Upper lobe of right lung (tissue), 1 donor: Measurements from ENCODE around the gene HBM. TPM values are rescaled to one million over a fixed set of nuclear protein-coding genes. Genes with fewer than 3 reads are reported as not detected.
A peak's percentile ranks its signal among the peaks of the same experiment; 100 is the strongest.
"Not testable (repeated sequence)": the region's sequence is repeated elsewhere in the genome, so short reads cannot be mapped to it uniquely, and the experiment has no call there.

Experiments
- ATAC-seq: fragments of 200-7000 bp; cut with Tn5 transposase; one replicate; pipeline ENCODE4 v1.9.1; 2020; ENCODE audit warnings: mild to moderate bottlenecking, moderate library complexity
- DNase-seq: peaks from one replicate; pipeline ENCODE4 v3.0.0-alpha.2; 2020
- H3K27ac ChIP-seq: fragments of 200-600 bp; one replicate; pipeline ENCODE4 v1.8.0; 2022
- H3K27me3 ChIP-seq: fragments of 200-600 bp; one replicate; pipeline ENCODE4 v1.8.0; 2022; ENCODE audit warnings: mild to moderate bottlenecking
- H3K36me3 ChIP-seq: fragments of 200-600 bp; one replicate; pipeline ENCODE4 v1.8.0; 2022
- H3K4me1 ChIP-seq: fragments of 200-600 bp; one replicate; pipeline ENCODE4 v1.8.0; 2022
- H3K4me3 ChIP-seq: fragments of 200-600 bp; one replicate; pipeline ENCODE4 v1.8.0; 2022; ENCODE audit warnings: mild to moderate bottlenecking
- H3K9me3 ChIP-seq: fragments of 200-600 bp; one replicate; pipeline ENCODE4 v1.8.0; 2022
- intact Hi-C: fragments of 100-400 bp; cut with DNase I; formaldehyde crosslinking; loops from one replicate; pipeline ENCODE4 v1.11.0; 2022
- total RNA-seq: library from RNA; stranded (reverse); fragmentation: NEBNext Ultra II Directional; extraction: Animal tissue kit (Norgen Biotek cat#: 25700); gene quantifications from one replicate; pipeline ENCODE4 v1.2.1, GENCODE V29; 2021
- TF ChIP-seq, protein P1 (sequence below): fragments of 200-600 bp; IDR thresholded peaks from one replicate; pipeline ENCODE4 v1.8.0; 2022; ENCODE audit warnings: antibody characterized with exemption
- donor health status: DM: no; HTN: yes; CAD: no; lungs with severe emphysema.

Gene HBM
- total RNA-seq, 1 donor from 2014 or later = not detected

DNA sequence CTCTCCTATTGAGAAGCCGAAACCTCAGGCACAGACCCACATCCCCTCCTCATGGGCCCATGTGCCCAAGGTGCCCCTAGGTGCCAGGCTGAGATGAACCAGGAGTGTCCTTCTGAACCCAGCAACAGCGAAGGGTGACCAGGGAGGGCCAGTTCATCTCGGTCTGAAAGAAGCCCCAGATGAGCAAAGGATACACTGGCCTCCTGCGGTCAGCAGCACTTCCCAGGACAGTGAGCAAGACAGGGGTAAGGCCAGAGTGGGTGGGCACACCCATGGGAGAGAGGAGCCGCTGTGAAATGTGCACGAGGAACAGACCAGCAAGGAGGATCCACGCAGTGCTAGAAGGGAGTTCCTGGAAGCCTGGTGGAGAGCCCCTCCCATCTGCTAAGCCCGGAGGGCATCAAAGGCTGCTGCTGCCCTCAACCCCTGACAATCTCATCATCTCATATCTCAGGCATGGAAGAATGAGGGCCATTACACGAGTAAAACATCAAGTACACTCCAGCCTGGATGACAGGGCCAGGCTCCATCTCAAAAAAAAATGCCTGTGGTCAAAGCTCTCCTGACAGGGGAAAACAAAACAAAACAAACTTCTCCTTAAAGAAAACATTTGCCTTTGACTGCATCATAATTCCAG, 16.6 kb upstream of the HBM start:
- Histone ChIP-seq H3K36me3 (no peaks in the 10 kb centered on the region), H3K4me3 (no peak overlapping the region), H3K9me3 (no peaks in the 10 kb centered on the region), H3K27ac (no peak overlapping the region), H3K4me1 (no peaks in the 10 kb centered on the region), H3K27me3 (no peaks in the 10 kb centered on the region)
- intact Hi-C loops = no loop called here
- DNase-seq = no peak
- TF ChIP-seq, protein P1, sequence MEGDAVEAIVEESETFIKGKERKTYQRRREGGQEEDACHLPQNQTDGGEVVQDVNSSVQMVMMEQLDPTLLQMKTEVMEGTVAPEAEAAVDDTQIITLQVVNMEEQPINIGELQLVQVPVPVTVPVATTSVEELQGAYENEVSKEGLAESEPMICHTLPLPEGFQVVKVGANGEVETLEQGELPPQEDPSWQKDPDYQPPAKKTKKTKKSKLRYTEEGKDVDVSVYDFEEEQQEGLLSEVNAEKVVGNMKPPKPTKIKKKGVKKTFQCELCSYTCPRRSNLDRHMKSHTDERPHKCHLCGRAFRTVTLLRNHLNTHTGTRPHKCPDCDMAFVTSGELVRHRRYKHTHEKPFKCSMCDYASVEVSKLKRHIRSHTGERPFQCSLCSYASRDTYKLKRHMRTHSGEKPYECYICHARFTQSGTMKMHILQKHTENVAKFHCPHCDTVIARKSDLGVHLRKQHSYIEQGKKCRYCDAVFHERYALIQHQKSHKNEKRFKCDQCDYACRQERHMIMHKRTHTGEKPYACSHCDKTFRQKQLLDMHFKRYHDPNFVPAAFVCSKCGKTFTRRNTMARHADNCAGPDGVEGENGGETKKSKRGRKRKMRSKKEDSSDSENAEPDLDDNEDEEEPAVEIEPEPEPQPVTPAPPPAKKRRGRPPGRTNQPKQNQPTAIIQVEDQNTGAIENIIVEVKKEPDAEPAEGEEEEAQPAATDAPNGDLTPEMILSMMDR = no peak
- peak; percentile 63 for ATAC-seq

DNA sequence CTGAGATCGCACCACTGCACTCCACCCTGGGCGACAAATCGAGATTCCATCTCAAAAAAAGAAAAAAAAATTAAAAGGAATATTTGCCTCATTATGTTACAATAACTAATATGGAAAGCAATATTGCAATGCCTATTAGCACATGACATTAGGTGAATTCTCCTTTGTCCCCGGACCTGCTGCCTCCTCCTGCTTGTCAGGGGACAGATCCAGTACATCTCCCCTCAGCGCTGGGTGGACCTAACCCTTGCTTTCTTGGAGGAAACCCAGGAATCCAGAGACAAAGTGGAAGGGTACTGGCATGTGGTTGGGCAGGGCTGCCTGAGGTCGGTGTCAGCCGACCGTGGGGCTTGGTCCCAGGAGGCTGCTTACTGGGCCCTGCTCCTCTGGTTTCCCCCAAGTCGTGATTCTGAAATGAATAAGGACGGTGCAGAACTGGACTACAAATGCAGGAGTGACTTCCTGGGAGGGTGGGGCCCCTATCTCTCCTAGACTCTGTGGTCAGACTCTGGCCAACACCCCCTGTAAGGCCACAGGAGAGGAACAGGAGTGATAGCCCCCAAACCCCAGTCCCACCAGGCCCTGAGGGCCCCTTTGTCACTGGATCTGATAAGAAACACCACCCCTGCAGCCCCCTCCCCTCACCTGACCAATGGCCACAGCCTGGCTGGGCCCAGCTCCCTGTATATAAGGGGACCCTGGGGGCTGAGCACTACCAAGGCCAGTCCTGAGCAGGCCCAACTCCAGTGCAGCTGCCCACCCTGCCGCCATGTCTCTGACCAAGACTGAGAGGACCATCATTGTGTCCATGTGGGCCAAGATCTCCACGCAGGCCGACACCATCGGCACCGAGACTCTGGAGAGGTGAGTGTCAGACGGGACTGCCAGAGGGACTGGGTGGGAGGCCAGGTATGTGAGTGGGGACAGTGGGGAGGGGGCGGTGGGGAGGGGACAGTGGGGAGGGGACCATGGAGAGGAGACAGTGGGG, 13.3 kb upstream of the HBM start, which contains the start of gene HBZ:
TSS of gene HBZ (plus strand) at position 504 of the 988 bp plus-strand sequence. CDS start at position 770, 266 bp downstream.
- intact Hi-C loops = no loop called here
- Histone ChIP-seq H3K36me3 (no peaks in the 10 kb centered on the region), H3K27me3 (no peaks in the 10 kb centered on the region), H3K4me3 (no peak within 1 kb of the TSS), H3K27ac (no peak within 1 kb of the TSS), H3K4me1 (peaks cover 6% of the 10 kb centered on the region), H3K9me3 (no peaks in the 10 kb centered on the region)
- TF ChIP-seq, protein P1 = no peak
- ATAC-seq = peak; percentile 6
- no peak for DNase-seq

DNA sequence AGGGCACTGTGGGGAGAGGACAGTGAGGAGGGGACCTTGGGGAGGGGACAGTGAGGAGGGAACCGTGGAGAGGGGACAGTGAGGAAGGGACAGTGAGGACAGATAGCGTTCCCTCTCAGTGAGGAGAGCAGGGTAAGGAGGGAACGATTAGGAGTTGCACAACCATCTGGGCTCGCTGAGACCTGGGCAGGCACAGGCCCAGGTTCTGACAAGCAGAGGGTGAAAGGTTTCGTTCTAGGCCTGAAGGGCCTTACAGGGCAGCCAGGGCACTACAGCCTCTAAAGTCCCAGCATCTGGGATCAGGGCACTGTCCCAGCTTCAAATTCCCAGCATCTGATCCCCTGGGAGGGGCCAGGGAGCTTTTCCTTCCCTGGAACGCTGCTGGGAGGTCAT, 12.7 kb upstream of the HBM start:
- peak; percentile 54 for ATAC-seq
- H3K27me3 ChIP-seq, H3K27ac ChIP-seq: not testable (repeated sequence)

DNA sequence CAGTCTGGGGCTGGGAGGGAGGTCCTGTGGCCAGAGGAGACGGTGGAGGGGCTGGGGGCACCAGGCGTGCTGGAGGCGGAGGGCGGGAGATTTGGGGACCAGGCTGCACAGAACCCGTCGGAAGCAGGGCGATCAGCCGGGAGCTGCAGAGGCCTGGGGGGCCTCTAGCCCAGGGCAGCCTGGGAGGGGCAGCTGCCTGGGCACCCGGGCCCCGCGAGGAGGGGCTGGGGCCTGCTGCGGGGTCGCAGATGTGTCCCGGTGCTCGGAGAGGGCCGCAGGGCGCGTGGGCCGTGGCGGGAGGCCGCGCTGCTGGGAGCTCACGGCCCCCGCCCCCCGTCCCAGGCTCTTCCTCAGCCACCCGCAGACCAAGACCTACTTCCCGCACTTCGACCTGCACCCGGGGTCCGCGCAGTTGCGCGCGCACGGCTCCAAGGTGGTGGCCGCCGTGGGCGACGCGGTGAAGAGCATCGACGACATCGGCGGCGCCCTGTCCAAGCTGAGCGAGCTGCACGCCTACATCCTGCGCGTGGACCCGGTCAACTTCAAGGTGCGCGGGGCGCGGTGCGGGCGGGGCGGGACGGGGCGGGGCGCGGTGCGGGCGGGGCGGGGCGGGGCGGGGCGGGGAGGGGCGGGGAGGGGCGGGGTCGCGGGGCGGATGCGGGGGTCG, 12.1 kb upstream of the HBM start:
- H3K4me3 ChIP-seq, H3K27me3 ChIP-seq, intact Hi-C loops, H3K36me3 ChIP-seq, H3K4me1 ChIP-seq, H3K27ac ChIP-seq, H3K9me3 ChIP-seq, DNase-seq: not testable (repeated sequence)
- ATAC-seq = peak; percentile 6

More for the DNA sequence above, 12.7 kb upstream of the HBM start:
- H3K36me3 ChIP-seq, intact Hi-C loops, H3K4me3 ChIP-seq, H3K9me3 ChIP-seq, H3K4me1 ChIP-seq, DNase-seq: not testable (repeated sequence)

DNA sequence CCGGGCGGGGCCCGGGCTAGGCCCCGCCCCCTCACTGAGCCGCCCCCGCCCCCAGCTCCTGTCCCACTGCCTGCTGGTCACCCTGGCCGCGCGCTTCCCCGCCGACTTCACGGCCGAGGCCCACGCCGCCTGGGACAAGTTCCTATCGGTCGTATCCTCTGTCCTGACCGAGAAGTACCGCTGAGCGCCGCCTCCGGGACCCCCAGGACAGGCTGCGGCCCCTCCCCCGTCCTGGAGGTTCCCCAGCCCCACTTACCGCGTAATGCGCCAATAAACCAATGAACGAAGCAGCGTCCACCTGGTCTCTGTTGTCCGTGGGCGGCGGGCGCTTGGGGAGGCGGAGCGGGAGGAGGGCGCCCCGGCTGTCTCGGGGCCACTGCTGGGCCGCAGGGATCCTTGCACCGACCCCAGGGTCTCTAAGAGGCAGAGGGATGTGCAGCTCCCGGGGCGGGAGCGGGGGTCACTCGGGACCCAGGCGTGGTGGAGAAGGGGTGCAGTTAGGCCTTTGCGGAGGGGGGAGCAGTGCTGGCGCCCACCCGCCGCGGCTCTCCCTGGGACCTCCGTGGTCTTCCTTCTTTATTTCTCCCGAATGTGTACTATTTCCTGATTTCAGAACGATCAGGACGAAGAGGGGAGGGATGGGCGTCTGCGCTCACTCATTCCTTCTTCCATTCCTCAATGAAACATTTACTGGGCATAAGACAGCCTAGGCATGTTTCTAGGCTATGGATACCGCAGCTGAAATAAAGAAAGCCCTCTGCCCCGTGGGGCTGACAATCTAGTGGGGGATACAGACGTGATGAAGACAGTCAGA, 11.4 kb upstream of the HBM start:
- DNase-seq (peak; percentile 68), ATAC-seq (peak; percentile 66)
- intact Hi-C loops = no loop called here

More for the DNA sequence above, 11.4 kb upstream of the HBM start:
- H3K27ac ChIP-seq = no peak overlapping the region
- peaks cover 6% of the 10 kb centered on the region for H3K4me1 ChIP-seq
- H3K36me3 ChIP-seq = no peaks in the 10 kb centered on the region
- TF ChIP-seq, protein P1 = no peak
- H3K4me3 ChIP-seq = peak overlapping the region; percentile 48
- no peaks in the 10 kb centered on the region for H3K9me3 ChIP-seq
- H3K27me3 ChIP-seq = no peaks in the 10 kb centered on the region
